SK-N-DZ (cell line): ENCODE measurements around the gene SEC24C.
"Not testable (repeated sequence)": the region's sequence is repeated elsewhere in the genome, so short reads cannot be mapped to it uniquely, and the experiment has no call there.

ENCODE experiments used
- DNase-seq: peaks from one replicate; pipeline ENCODE4 v3.0.0-alpha.2; 2015; ENCODE audit warnings: low spot score

SEC24C gene

GRCh38 chr10:73772281-73773151 lies 28.3 kb downstream of the SEC24C start:
- peak; percentile 75 for DNase-seq

GRCh38 chr10:73773152-73773879 lies 29.1 kb downstream of the SEC24C start:
- DNase-seq, result no peak

GRCh38 chr10:73774637-73775036 lies 30.5 kb downstream of the SEC24C start:
- no peak for DNase-seq

- DNase-seq, result no peak
Measured at GRCh38 chr10:73779018-73779417, 34.8 kb downstream of the SEC24C start.

GRCh38 chr10:73779539-73780197 lies 35.5 kb downstream of the SEC24C start:
- no peak for DNase-seq

GRCh38 chr10:73780301-73780700 lies 36.1 kb downstream of the SEC24C start:
- DNase-seq, result no peak

- no peak for DNase-seq
Measured at GRCh38 chr10:73780966-73781365, 36.8 kb downstream of the SEC24C start.

GRCh38 chr10:73781548-73781878 lies 37.3 kb downstream of the SEC24C start:
- no peak for DNase-seq

- peak; percentile 85 for DNase-seq
Measured at GRCh38 chr10:73781879-73782748, 37.9 kb downstream of the SEC24C start, which contains the start of gene CHCHD1. CHCHD1 (plus strand) TSS chr10:73782048; CDS start chr10:73782076, 28 bp downstream.

GRCh38 chr10:73782749-73783085 lies 38.5 kb downstream of the SEC24C start:
- DNase-seq, result no peak

GRCh38 chr10:73785211-73785720 lies 41.1 kb downstream of the SEC24C start, which contains the start of gene ZSWIM8:
ZSWIM8 (plus strand) TSS chr10:73785606; CDS start chr10:73785879, 273 bp downstream.
- DNase-seq, result peak; percentile 93

GRCh38 chr10:73785721-73786511 lies 41.7 kb downstream of the SEC24C start:
- DNase-seq, result no peak

- DNase-seq, result no peak
Measured at GRCh38 chr10:73786512-73786885, 42.3 kb downstream of the SEC24C start.

GRCh38 chr10:73787031-73787800 lies 43.0 kb downstream of the SEC24C start:
- DNase-seq, result not testable (repeated sequence)

GRCh38 chr10:73788864-73789658 lies 44.9 kb downstream of the SEC24C start:
- DNase-seq, result no peak

- no peak for DNase-seq
Measured at GRCh38 chr10:73789659-73790055, 45.5 kb downstream of the SEC24C start.

GRCh38 chr10:73790886-73791625 lies 46.9 kb downstream of the SEC24C start:
- no peak for DNase-seq

GRCh38 chr10:73791871-73792400 lies 47.8 kb downstream of the SEC24C start:
- DNase-seq, result no peak
